GM12873 (cell line): ENCODE data around the gene TRIM41.

ENCODE experiments used
- TF ChIP-seq, protein P1 (sequence below): IDR thresholded peaks from 2 replicates; pipeline ENCODE4 v1.5.1; 2012; ENCODE audit warnings: low read depth, mild to moderate bottlenecking, moderate library complexity, low read length, control low read depth; ENCODE audit not compliant: insufficient read depth; ENCODE audit errors: missing control alignments

The TRIM41 gene

DNA sequence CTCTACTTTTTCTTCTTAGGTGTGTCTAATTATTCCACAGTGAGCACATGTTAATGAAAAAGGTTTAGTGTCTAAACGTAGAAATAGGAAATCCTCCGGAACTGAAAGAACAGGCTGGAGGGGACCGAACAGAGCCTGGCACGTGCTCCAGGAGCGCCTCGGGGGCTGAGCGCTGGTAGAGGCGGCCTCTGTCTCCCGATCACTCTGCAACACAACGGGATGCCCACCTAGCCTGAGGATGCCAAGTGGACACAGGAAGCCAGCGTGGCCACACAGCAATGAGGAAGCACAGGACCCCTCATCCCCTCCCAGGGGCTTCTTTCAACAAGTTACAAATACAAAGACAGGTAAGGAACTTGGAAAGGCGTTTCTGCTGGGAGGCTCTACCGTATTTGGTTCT is 37.5 kb upstream of the TRIM41 start:
- TF ChIP-seq, protein P1, sequence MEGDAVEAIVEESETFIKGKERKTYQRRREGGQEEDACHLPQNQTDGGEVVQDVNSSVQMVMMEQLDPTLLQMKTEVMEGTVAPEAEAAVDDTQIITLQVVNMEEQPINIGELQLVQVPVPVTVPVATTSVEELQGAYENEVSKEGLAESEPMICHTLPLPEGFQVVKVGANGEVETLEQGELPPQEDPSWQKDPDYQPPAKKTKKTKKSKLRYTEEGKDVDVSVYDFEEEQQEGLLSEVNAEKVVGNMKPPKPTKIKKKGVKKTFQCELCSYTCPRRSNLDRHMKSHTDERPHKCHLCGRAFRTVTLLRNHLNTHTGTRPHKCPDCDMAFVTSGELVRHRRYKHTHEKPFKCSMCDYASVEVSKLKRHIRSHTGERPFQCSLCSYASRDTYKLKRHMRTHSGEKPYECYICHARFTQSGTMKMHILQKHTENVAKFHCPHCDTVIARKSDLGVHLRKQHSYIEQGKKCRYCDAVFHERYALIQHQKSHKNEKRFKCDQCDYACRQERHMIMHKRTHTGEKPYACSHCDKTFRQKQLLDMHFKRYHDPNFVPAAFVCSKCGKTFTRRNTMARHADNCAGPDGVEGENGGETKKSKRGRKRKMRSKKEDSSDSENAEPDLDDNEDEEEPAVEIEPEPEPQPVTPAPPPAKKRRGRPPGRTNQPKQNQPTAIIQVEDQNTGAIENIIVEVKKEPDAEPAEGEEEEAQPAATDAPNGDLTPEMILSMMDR = no peak

GRCh38 chr5:181186022-181186421 is 37.1 kb upstream of the TRIM41 start:
- TF ChIP-seq, protein P1 = no peak

DNA sequence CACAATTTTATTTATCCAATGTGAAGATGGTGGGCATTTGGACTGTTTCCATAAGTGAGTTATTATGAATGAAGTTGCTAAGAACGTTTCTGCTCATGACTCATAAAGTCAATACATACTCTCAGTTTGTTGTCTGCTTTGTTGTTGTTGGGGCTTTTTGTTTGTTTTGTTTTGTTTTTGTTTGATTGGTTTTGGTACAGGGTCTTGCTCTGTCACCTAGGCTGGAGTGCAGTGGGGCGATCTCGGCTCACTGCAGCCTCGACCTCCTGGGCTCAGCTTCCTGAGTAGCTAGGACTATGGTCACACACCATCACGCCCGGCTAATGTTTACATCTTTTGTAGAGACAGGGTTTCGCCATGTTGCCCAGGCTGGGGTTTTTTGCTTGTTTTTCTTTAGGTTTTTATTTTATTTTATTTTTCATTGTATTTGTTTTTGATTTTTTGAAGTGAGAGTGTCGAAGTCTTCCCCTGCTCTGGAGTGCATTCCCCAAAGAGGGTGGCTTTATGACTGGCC is 36.0 kb upstream of the TRIM41 start:
- TF ChIP-seq, protein P1 = no peak

- TF ChIP-seq, protein P1 = peak; percentile 37
Measured at GRCh38 chr5:181187500-181188213, 35.4 kb upstream of the TRIM41 start.

- TF ChIP-seq, protein P1 = no peak
Measured at GRCh38 chr5:181188700-181189362, 34.2 kb upstream of the TRIM41 start.

- TF ChIP-seq, protein P1 = no peak
Measured at GRCh38 chr5:181189363-181189961, 33.6 kb upstream of the TRIM41 start.
